ENCODE measurements around the gene RCHY1. TPM values are rescaled to one million over a fixed set of nuclear protein-coding genes. Genes with fewer than 3 reads are reported as not detected.
"Not testable (repeated sequence)": the region's sequence is repeated elsewhere in the genome, so short reads cannot be mapped to it uniquely, and the experiment has no call there.

RCHY1 gene
- total RNA-seq, 2 experiments from 2014 or later, result 29.9 to 32.4 TPM

DNA sequence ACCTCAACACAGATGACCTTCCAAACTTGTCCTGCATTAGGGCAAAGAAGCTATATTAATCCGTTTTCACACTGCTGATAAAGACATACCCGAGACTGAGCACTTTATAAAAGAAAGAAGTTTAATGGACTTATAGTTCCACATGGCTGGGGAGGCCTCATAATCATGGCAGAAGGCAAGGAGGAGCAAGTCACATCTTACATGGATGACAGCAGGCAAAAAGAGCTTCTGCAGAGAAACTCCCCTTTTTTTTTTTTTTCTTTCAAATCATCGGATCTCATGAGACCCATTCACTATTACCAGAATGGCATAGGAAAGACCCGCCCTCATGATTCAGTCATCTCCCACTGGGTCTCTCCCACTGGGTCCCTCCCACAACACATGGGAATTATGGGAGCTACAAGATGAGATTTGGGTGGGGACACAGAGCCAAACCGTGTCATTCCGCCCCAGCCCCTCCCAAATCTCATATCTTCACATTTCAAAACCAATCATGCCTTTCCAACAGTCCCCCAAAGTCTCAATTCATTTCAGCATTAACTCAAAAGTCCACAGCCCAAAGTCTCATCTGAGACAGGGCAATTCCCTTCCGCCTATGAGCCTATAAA, 17.4 kb upstream of the RCHY1 start:
- H3K27me3 Mint-ChIP-seq, H3K4me1 Mint-ChIP-seq, H3K4me3 Mint-ChIP-seq, H3K27ac Mint-ChIP-seq, DNase-seq: not testable (repeated sequence)
- Mint-ChIP-seq H3K36me3 (peaks cover 58% of the 10 kb centered on the region), H3K9me3 (peaks cover 20% of the 10 kb centered on the region)

DNA sequence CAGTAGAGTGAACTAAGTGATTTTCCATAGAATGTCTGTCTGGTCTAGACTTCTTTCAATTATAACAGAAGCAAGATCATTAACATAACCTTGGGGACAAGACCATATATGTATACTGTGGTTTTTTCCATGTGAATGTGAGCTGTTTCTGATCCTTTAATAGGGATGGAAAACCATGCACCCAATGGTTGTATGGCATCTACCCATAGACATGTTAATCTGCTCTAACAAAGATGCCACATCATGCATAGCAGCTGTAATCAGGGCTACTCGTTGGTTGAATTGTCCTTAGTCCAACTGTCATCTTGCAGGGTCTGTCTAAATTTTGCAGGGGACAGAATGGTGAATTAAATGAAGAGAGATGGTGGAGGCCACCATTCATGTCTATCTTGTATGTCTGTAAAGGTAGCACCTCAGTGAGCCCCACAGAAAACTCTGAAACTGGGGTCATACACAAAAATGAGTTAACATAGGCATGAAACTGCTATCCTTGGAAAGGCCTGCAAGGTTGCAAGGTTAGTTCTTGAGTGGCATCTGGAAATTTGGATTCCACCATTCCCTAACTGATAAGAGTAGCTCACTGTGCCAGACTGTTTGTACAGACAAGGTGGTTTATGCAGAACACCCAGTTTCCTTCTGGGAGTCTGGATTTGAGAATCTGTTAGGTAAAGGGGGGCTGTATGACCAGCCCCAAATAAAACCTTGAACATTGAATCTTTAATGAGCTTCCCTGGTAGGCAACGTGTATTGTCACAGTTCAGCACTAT, 16.5 kb upstream of the RCHY1 start:
- DNase-seq, result no peak
- Mint-ChIP-seq H3K27ac (no peak overlapping the region), H3K27me3 (no peaks in the 10 kb centered on the region), H3K4me1 (peaks cover 3% of the 10 kb centered on the region), H3K4me3 (no peak overlapping the region), H3K36me3 (peaks cover 62% of the 10 kb centered on the region), H3K9me3 (peaks cover 20% of the 10 kb centered on the region)

DNA sequence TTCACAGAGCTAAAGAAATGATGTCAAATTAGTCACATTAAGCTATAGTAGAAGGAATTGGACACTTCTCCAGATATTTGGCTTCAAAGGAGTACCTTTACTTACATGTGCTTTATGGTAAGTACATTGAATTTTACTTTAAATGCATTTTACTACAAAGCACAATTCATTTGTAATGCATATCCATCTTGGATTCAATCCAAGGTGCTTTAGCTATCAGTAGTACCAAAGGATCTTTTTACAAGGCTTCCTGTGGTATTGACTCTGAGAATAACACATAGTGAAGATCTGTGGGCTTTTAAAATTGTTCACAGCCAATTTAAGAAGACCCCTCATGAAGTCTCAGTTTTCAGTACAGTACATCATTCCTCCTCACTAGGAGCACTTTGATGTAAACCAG, 13.3 kb upstream of the RCHY1 start:
- no peak overlapping the region for H3K27ac Mint-ChIP-seq
- H3K36me3 Mint-ChIP-seq, result peaks cover 61% of the 10 kb centered on the region
- H3K9me3 Mint-ChIP-seq, result peaks cover 11% of the 10 kb centered on the region
- DNase-seq, result no peak
- H3K27me3 Mint-ChIP-seq, result no peaks in the 10 kb centered on the region
- H3K4me3 Mint-ChIP-seq, result no peak overlapping the region
- H3K4me1 Mint-ChIP-seq, result peaks cover 9% of the 10 kb centered on the region

DNA sequence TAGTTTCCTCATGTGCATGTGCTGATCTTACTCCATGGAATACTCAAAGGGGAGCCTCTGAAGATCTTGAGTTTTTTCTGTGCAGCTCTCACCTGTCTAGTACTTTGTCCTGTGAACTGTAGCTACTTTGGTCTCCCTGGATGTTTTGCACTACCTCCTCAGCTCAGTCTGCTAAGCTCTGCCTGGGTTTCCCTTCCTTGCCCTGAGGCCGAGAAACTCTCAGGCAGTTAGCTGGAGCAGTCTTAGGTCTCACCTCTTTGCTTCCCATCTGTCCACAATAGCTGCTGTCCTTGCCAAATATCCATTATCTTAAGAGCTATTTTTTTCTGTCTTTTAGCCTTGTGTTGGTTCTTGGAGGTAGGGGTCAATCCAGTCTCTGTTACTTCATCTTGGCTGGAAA, 11.7 kb upstream of the RCHY1 start:
- no peak overlapping the region for H3K4me3 Mint-ChIP-seq
- H3K27ac Mint-ChIP-seq, result no peak overlapping the region
- H3K9me3 Mint-ChIP-seq, result peaks cover 1% of the 10 kb centered on the region
- no peak for DNase-seq
- H3K27me3 Mint-ChIP-seq, result no peaks in the 10 kb centered on the region
- peaks cover 12% of the 10 kb centered on the region for H3K4me1 Mint-ChIP-seq
- H3K36me3 Mint-ChIP-seq, result peaks cover 48% of the 10 kb centered on the region

DNA sequence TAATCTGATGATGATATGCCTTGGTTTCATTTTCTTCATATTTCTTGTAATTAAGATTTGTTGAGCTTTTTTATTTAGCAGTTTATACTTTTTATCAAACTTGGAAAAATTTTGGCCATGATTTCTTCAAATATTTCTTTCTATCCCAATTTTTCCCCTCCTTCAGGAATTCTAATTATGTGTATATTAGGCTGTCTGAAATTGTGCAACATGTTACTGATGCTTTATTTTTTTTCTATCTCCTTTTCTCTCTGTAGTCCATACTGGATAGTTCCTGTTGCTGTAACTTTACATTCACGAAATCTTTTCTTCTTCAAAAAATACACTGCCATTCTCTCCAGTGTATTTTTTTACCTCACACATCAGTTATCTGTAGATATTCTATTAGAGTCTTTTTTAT, 10.9 kb upstream of the RCHY1 start:
- no peak overlapping the region for H3K4me3 Mint-ChIP-seq
- DNase-seq, result no peak
- peaks cover 20% of the 10 kb centered on the region for H3K4me1 Mint-ChIP-seq
- no peaks in the 10 kb centered on the region for H3K27me3 Mint-ChIP-seq
- H3K27ac Mint-ChIP-seq, result no peak overlapping the region
- no peaks in the 10 kb centered on the region for H3K9me3 Mint-ChIP-seq
- H3K36me3 Mint-ChIP-seq, result peaks cover 47% of the 10 kb centered on the region

DNA sequence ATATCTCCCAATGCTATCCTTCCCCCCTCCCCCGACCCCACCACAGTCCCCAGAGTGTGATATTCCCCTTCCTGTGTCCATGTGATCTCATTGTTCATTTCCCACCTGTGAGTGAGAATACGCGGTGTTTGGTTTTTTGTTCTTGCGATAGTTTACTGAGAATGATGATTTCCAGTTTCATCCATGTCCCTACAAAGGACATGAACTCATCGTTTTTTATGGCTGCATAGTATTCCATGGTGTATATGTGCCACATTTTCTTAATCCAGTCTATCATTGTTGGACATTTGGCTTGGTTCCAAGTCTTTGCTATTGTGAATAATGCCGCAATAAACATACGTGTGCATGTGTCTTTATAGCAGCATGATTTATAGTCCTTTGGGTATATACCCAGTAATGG, 5.2 kb upstream of the RCHY1 start:
- not testable (repeated sequence) for H3K27ac Mint-ChIP-seq, DNase-seq, H3K4me3 Mint-ChIP-seq, H3K27me3 Mint-ChIP-seq, H3K9me3 Mint-ChIP-seq
- Mint-ChIP-seq H3K4me1 (peaks cover 36% of the 10 kb centered on the region), H3K36me3 (peaks cover 45% of the 10 kb centered on the region)

DNA sequence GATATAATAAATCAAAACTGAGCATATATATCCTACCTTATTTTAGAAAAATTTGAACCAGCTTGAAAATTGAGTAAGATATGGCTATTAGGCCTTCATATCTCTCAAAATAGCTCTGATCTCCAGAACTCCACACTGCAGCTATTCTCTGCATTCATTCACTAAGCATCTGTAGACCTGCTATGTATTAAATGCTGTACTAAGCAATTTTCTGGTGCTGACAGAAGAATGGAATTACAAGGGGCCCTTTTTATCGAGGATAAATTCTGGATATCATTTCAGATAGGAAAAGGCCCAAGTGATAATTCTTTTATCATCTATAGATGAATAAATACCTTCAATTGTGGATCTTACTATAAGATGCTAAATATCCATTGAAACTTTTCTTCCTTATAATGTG, 1.9 kb upstream of the RCHY1 start:
- Mint-ChIP-seq H3K9me3 (no peaks in the 10 kb centered on the region), H3K27ac (peak overlapping the region; percentile 99), H3K4me3 (peak overlapping the region; percentile 26), H3K4me1 (peaks cover 36% of the 10 kb centered on the region), H3K36me3 (peaks cover 34% of the 10 kb centered on the region), H3K27me3 (no peaks in the 10 kb centered on the region)
- no peak for DNase-seq

DNA sequence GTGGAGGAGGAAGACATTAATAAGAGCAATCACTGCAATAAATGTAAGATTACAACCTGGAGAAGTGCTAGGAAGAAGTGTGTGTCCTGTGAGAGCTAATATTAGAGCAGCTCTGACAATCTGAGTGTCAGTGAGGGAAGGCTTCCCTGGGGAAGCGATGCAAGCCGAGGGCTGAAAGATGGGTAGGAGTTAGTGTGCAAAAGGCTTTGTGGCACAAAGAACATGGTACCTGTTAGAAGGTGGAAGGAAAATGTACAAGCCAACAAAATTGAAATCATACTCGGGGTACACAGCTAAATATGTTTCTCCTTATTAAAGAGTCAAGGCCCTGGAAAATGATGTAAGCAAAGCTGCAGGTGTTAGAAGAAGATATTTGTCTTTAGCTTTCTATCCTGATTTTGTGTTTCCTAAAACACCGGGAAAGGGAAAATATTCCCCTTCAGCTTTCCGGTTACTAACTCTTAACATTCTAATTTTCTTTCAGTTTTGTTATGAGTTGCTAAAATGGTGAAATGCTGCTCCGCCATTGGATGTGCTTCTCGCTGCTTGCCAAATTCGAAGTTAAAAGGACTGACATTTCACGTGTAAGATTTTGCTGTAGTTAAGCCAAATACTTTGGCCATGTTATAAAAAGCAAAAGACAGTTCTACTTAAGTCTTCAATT, 878 bp upstream of the RCHY1 start:
- Mint-ChIP-seq H3K9me3 (peaks cover under 1% of the 10 kb centered on the region), H3K27ac (peak overlapping the region; percentile 99), H3K27me3 (no peaks in the 10 kb centered on the region), H3K36me3 (peaks cover 32% of the 10 kb centered on the region), H3K4me3 (no peak overlapping the region), H3K4me1 (peaks cover 35% of the 10 kb centered on the region)
- DNase-seq, result no peak

DNA sequence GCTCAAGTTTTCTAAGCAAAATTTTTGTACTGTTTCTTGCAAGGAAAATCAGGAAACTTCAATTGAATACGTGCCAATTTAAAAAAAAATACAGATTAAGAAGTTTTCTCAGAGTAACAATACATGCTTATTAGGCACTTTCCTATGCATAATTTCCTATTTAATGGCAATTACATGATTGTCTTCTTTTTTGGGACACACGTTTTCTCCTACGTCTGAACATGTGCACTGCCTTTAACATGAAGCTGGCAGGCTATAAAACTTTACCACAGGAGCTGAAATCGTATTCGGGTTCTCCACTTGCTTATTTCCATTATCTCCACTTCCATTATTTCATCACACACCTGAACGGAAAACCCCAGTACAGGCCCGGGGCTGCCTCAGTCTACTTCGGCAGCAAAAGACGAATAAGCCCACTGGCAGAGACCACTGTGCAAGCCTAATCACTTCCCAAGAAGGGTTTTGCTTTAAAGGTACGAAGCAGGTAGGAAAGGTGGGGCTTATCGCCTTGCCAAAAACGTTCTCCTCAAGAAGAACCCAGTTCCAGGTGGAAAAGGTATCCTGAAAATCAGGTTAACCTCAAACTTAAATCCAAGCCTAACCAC, 575 bp downstream of the RCHY1 start:
- H3K27me3 Mint-ChIP-seq, result no peaks in the 10 kb centered on the region
- no peak for DNase-seq
- peaks cover 39% of the 10 kb centered on the region for H3K4me1 Mint-ChIP-seq
- H3K27ac Mint-ChIP-seq, result peak overlapping the region; percentile 99
- no peak overlapping the region for H3K4me3 Mint-ChIP-seq
- peaks cover 32% of the 10 kb centered on the region for H3K36me3 Mint-ChIP-seq
- peaks cover 1% of the 10 kb centered on the region for H3K9me3 Mint-ChIP-seq

DNA sequence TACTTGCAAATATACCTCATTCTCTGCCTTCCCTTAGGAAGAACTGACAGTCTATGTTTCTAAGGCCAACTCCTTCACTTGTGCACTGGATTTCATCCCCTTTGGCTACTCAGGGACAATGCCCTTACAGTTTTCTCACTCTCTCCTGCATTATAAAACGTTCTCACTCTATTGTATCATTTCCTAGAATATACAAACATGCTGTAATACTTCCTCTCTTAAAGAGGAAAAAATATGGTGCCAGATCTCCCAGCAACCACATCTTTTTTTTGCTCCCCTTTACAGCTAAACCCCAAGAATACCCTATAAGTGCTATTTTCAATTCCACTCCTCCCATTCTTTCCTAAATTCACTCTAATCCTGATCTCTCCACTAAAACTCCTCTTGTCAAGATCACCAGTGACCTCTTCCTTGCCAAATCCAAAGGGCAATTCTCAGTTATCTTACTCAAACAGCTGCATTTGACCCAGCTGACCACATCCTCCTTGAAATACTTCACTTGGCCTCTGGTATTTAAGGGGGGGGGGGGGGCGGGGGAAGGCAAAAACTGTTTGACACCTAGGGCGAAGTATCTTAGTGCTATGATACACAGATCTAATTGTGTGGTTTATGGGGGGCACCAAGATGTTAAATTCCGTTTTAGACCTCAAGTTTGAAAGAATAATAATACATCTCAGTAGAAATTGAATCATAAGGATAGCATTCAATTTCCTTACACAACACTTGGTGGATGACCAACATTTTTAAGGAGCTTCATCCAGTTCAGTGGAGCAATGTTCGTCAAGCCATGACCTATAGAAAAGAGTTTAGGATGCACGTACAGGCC, 1.6 kb downstream of the RCHY1 start:
- DNase-seq, result no peak
- Mint-ChIP-seq H3K9me3 (peaks cover 1% of the 10 kb centered on the region), H3K27me3 (no peaks in the 10 kb centered on the region), H3K36me3 (peaks cover 29% of the 10 kb centered on the region), H3K4me1 (peaks cover 38% of the 10 kb centered on the region), H3K4me3 (no peak overlapping the region), H3K27ac (no peak overlapping the region)

DNA sequence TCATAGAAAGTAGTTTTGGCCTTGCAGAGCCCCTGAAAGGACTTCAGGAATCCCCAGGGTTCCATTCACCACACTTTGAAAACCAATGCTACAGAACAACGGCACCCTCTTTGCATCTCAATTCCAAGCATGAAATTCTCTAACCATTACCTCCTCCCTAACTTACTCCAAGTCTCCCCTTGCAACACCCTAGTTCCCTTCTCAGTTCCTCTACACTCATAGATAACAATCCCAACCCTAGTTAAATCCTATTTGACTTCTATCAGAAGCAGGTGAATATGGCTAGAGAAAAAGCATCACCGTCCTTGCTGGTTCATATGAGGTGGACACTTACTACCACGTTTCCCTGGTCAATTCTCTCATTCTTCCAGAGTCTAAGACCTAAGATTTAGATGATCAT, 2.4 kb downstream of the RCHY1 start:
- no peak overlapping the region for H3K27ac Mint-ChIP-seq
- peaks cover 40% of the 10 kb centered on the region for H3K4me1 Mint-ChIP-seq
- H3K4me3 Mint-ChIP-seq, result no peak overlapping the region
- no peaks in the 10 kb centered on the region for H3K27me3 Mint-ChIP-seq
- no peak for DNase-seq
- H3K9me3 Mint-ChIP-seq, result peaks cover 1% of the 10 kb centered on the region
- peaks cover 27% of the 10 kb centered on the region for H3K36me3 Mint-ChIP-seq

DNA sequence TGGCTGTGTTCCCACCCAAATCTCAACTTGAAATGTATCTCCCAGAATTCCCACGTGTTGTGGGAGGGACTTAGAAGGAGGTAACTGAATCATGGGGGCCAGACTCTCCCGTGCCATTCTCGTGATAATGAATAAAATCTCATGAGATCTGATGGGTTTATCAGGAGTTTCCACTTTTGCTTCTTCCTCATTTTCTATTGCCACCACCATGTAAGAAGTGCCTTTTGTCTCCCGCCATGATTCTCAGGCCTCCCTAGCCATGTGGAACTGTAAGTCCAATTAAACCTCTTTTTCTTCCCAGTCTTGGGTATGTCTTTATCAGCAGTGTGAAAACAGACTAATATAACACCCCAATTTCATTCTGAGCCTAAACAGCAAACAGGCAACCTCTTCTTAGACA, 4.6 kb downstream of the RCHY1 start:
- H3K4me3 Mint-ChIP-seq, H3K9me3 Mint-ChIP-seq, H3K27me3 Mint-ChIP-seq, DNase-seq, H3K27ac Mint-ChIP-seq: not testable (repeated sequence)
- H3K4me1 Mint-ChIP-seq, result peaks cover 30% of the 10 kb centered on the region
- peaks cover 33% of the 10 kb centered on the region for H3K36me3 Mint-ChIP-seq

DNA sequence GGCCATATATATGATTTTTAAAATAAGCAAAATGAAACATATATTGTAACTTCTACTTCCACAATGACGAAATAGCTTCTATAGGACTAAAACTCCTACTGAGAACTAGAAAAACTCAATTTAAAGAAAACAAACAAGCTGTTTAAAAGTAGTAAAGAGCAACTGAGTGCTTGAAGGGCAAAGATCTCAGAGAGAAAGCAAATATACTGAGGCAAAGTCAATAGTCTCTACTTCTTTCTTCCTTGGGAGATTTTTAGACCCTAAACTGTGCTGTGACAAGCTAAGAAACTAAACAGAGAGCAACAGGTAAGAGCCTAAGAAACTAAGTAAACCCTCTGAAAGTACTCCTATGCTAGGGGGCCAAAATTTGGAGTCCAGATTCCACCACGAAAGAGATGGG, 8.6 kb downstream of the RCHY1 start:
- peaks cover 23% of the 10 kb centered on the region for H3K4me1 Mint-ChIP-seq
- no peak for DNase-seq
- no peaks in the 10 kb centered on the region for H3K27me3 Mint-ChIP-seq
- peaks cover 39% of the 10 kb centered on the region for H3K36me3 Mint-ChIP-seq
- no peak overlapping the region for H3K27ac Mint-ChIP-seq
- H3K9me3 Mint-ChIP-seq, result peaks cover 1% of the 10 kb centered on the region
- H3K4me3 Mint-ChIP-seq, result no peak overlapping the region

DNA sequence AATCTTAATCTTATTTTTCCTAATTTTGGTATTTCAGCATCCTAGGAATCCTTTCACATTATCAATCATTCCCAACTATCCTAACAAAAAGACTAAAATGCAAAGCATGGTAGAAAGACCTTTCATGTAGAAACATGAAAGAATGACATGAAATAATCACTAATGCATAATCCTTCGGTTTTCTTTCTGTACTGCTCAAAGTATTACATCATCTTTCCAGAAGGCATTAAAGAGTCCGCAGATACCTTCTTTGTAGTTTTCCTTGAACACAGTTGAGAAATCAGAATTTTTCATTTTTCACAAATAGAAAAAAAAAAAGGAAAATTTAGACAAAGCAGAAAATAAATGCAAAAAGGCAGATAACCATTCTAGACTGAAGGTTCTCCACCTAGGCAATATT, 11.5 kb downstream of the RCHY1 start:
- Mint-ChIP-seq H3K27me3 (no peaks in the 10 kb centered on the region), H3K4me3 (no peak overlapping the region), H3K27ac (no peak overlapping the region), H3K36me3 (peaks cover 51% of the 10 kb centered on the region), H3K4me1 (peaks cover 17% of the 10 kb centered on the region), H3K9me3 (peaks cover 10% of the 10 kb centered on the region)
- DNase-seq, result no peak

DNA sequence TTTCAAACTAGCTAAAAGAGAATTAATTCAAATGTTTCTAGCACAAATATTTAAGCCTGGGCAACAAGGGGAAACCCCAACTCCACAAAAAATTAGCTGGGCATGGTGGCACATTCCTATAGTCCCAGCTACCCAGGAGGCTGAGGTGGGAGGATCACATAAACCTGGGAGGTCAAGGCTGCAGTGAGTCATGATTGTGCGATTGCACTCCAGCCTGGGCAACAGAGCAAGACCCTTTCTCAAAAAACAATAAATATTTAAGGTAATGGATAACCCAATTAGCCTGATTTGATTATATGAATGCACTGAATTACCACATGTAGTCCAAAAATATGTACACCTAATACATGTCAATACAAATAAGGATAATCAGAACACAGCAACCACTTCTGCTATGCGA, 14.3 kb downstream of the RCHY1 start:
- no peak for DNase-seq
- H3K36me3 Mint-ChIP-seq, result peaks cover 44% of the 10 kb centered on the region
- no peaks in the 10 kb centered on the region for H3K27me3 Mint-ChIP-seq
- H3K27ac Mint-ChIP-seq, result no peak overlapping the region
- H3K9me3 Mint-ChIP-seq, result peaks cover 10% of the 10 kb centered on the region
- peaks cover 16% of the 10 kb centered on the region for H3K4me1 Mint-ChIP-seq
- no peak overlapping the region for H3K4me3 Mint-ChIP-seq

All from activated naive CD8-positive, alpha-beta T cell treated with anti-CD3 and anti-CD28 coated beads for 36 hours (primary cell).